Spinal cord (tissue), 10 donors: Measurements from ENCODE around the gene C9orf78. TPM values are rescaled to one million over a fixed set of nuclear protein-coding genes. Genes with fewer than 3 reads are reported as not detected.

Source experiments
- DNase-seq, 6 donors: peaks; one replicate each; pipeline versions ENCODE4 v3.0.0 to v3.0.0-alpha.2; 2013 to 2015; ENCODE audit warnings: low spot score in 6 of 6, low read depth in 4 of 6
- H3K27ac ChIP-seq: one replicate; pipeline ENCODE4 v1.5.1; 2013; ENCODE audit warnings: low read depth, low read length, control low read depth
- H3K27me3 ChIP-seq: one replicate; pipeline ENCODE4 v1.6.1; 2013; ENCODE audit warnings: low read length; ENCODE audit not compliant: control insufficient read depth, insufficient read depth
- H3K36me3 ChIP-seq: one replicate; pipeline ENCODE4 v1.6.1; 2013; ENCODE audit warnings: low read length; ENCODE audit not compliant: control insufficient read depth, insufficient read depth
- H3K4me1 ChIP-seq: one replicate; pipeline ENCODE4 v1.6.1; 2013; ENCODE audit warnings: low read length; ENCODE audit not compliant: control insufficient read depth, insufficient read depth
- H3K4me3 ChIP-seq: one replicate; pipeline ENCODE4 v1.5.1; 2013; ENCODE audit warnings: low read depth, low read length, control low read depth
- H3K9me3 ChIP-seq: one replicate; pipeline ENCODE4 v1.6.1; 2013; ENCODE audit warnings: low read length; ENCODE audit not compliant: control insufficient read depth, insufficient read depth
- WGBS: methylation state at CpG from one replicate; pipeline ENCODE4 v1.1.5; 2013; ENCODE audit warnings: missing lambda C conversion rate; ENCODE audit not compliant: insufficient coverage; 5-methylcytosine and 5-hydroxymethylcytosine counted together
- long read RNA-seq, 4 donors: transcript quantifications; one replicate each; lab custom pipeline, GENCODE V29; 2026
- polyA plus RNA-seq, 2 donors: library from polyadenylated mRNA; unstranded; fragments of 120-200 nt; gene quantifications; one replicate each; pipeline ENCODE4 v1.2.1, GENCODE V29; 2013; ENCODE audit not compliant: insufficient read length in 2 of 2
- total RNA-seq, 2 donors: library from RNA; depleted of rRNA in 1 of 2; stranded (reverse); fragments of 120-200 nt in 1 of 2; fragments of >200 nt in 1 of 2; gene quantifications; one replicate each; pipeline versions ENCODE4 v1.2.3 to v1.2.4, GENCODE V29; 2013 to 2014
- donor health status: healthy.

Gene C9orf78
- total RNA-seq = 10 to 100 TPM; 41.8 to 60.2 TPM
- polyA plus RNA-seq = 10 to 100 TPM; 78.1 to 78.2 TPM
- long read RNA-seq, donor 1, transcript C9orf78-201 (9 exons, 1,795 nt) = major isoform, 31 of 41 reads
- long read RNA-seq, donor 1, partial matches to known transcripts = 10 of 41 reads
- long read RNA-seq, donor 1, other reads (novel, unspliced or antisense) = 0 of 41 reads
- long read RNA-seq, donor 2, transcript C9orf78-201 (9 exons, 1,795 nt) = major isoform, 7 of 8 reads
- long read RNA-seq, donor 2, partial matches to known transcripts = 0 of 8 reads
- long read RNA-seq, donor 2, other reads (novel, unspliced or antisense) = 0 of 8 reads
- long read RNA-seq, donor 3, transcript C9orf78-201 (9 exons, 1,795 nt) = major isoform, 13 of 15 reads
- long read RNA-seq, donor 3, partial matches to known transcripts = 0 of 15 reads
- long read RNA-seq, donor 3, other reads (novel, unspliced or antisense) = 0 of 15 reads
- long read RNA-seq, donor 4, transcript C9orf78-201 (9 exons, 1,795 nt) = major isoform, 19 of 27 reads
- long read RNA-seq, donor 4, partial matches to known transcripts = 7 of 27 reads
- long read RNA-seq, donor 4, other reads (novel, unspliced or antisense) = 0 of 27 reads

- Histone ChIP-seq H3K27ac (peak within 1 kb of the TSS; percentile 50), H3K4me3 (peak within 1 kb of the TSS; percentile 92), H3K36me3 (peaks cover 33% of the 10 kb centered on the region), H3K9me3 (no peaks in the 10 kb centered on the region), H3K27me3 (no peaks in the 10 kb centered on the region), H3K4me1 (peaks cover 19% of the 10 kb centered on the region)
- under 1% methylated on average over 81 of the region's 81 CpGs for WGBS
- DNase-seq = peak; percentile 87 to 99 (median 96)
Measured at GRCh38 chr9:129835128-129835859, at the start of gene C9orf78, which contains the start of gene USP20. Gene C9orf78 (minus strand): TSS chr9:129835275. CDS start chr9:129835221, 54 bp downstream. Gene USP20 (plus strand): TSS chr9:129835458. CDS start chr9:129852556, 17,098 bp downstream.

DNA sequence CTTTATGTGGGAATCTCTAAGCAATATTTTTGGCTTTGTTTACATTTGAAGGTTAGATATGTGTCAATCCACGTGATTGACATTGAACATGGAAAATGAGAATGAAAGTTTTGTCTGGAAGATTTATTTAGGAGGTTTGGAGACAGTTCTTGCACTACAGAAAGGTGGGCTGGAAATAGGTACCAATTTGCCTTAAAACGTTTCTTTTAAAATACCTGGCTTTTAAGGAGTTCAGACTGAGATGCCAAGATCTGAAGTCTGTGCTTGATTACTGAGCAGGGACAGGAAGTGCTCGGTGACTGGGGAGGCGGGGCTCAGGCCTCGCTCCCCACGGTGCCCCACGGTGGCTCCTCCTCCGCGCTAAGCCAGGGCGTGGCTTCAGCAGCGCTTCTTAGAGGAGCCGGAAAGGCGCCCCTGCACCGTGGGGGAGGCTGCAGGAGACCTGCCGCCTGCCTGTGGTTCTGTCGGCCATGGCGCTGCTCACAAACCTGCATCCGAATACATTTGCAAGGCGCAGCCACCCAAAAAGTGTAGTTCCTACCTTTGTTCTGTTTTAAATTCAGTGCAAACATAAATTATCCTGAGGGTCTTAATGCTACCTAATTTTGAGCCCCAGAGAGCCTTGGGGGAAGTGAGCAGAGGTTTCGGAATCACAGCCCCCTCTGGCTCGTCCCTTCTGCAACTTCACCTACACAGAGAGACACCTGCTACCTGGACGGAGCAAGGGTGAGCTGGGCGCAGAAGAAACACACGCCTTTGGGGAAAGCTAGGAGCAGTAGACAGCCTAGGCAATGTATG is 49.3 kb upstream of the C9orf78 start:
- Histone ChIP-seq H3K4me1 (peaks cover 42% of the 10 kb centered on the region), H3K36me3 (peaks cover 40% of the 10 kb centered on the region), H3K27ac (no peak overlapping the region), H3K27me3 (no peaks in the 10 kb centered on the region), H3K9me3 (no peaks in the 10 kb centered on the region), H3K4me3 (peak overlapping the region; percentile 26)
- peak in 5 of 6 donors; percentile 36 to 91 (median 42) for DNase-seq
- WGBS = 13% methylated on average over 22 of the region's 24 CpGs

- Histone ChIP-seq H3K27me3 (no peaks in the 10 kb centered on the region), H3K4me1 (peaks cover 42% of the 10 kb centered on the region), H3K27ac (no peak overlapping the region), H3K9me3 (no peaks in the 10 kb centered on the region), H3K4me3 (no peak overlapping the region), H3K36me3 (peaks cover 23% of the 10 kb centered on the region)
- 72% methylated on average over 15 of the region's 19 CpGs for WGBS
- DNase-seq = peak in 1 of 6 donors; percentile 27
Measured at GRCh38 chr9:129881547-129882324, 46.7 kb upstream of the C9orf78 start.

DNA sequence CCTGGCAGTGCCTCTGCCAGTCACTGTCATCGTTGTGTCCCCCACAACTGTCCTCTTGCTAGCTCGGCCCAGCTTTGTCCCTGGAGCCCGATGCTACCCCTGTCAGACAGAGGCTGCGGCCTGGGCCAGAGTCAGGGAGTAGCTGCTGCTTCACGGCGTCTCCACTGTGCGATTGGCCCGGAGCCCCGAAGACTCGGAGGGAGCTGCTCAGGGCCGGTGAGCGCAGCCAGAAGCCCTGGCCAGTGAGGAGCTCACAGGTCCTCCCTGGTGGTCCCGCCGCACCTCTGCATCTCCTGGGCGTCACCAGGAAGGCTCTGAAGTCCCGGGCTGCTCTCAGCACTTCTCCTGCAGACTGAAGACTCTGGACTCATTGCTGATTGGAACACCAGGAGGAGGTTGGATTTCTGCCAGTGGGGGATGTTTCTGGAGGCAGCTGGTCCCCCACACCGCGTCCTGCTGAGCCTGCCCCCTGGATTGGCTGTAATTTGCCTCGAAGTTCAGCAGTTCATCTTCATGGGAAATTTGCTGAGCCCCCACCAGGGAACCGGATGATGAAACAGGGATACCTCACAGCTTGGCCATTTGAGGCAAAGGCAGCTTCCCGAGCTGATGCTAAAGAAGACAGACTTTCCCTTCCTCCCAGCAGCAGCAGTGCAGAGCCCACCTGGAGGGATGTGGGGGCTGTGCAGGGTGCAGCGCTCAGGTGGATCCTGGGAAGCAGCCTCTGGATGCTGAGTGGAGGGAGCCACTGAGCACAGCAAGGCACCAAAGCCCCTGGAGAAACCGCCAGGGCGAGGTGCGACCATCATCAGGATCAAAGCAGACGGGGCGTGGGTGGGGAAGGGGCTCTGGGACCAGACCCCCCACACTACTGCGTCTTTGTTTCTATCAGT is 45.8 kb upstream of the C9orf78 start:
- Histone ChIP-seq H3K36me3 (peaks cover 18% of the 10 kb centered on the region), H3K4me1 (peaks cover 36% of the 10 kb centered on the region), H3K4me3 (no peak overlapping the region), H3K9me3 (no peaks in the 10 kb centered on the region), H3K27me3 (no peaks in the 10 kb centered on the region), H3K27ac (no peak overlapping the region)
- DNase-seq = peak in 2 of 6 donors; percentile 53 to 72
- 53% methylated on average over 20 of the region's 28 CpGs for WGBS

- peaks cover 28% of the 10 kb centered on the region for H3K4me1 ChIP-seq
- H3K27ac ChIP-seq = no peak overlapping the region
- DNase-seq = no peak
- 93% methylated on average over 25 of the region's 31 CpGs for WGBS
- H3K4me3 ChIP-seq = no peak overlapping the region
- no peaks in the 10 kb centered on the region for H3K27me3 ChIP-seq
- H3K36me3 ChIP-seq = peaks cover 13% of the 10 kb centered on the region
- H3K9me3 ChIP-seq = no peaks in the 10 kb centered on the region
Measured at GRCh38 chr9:129879991-129880653, 45.0 kb upstream of the C9orf78 start.

DNA sequence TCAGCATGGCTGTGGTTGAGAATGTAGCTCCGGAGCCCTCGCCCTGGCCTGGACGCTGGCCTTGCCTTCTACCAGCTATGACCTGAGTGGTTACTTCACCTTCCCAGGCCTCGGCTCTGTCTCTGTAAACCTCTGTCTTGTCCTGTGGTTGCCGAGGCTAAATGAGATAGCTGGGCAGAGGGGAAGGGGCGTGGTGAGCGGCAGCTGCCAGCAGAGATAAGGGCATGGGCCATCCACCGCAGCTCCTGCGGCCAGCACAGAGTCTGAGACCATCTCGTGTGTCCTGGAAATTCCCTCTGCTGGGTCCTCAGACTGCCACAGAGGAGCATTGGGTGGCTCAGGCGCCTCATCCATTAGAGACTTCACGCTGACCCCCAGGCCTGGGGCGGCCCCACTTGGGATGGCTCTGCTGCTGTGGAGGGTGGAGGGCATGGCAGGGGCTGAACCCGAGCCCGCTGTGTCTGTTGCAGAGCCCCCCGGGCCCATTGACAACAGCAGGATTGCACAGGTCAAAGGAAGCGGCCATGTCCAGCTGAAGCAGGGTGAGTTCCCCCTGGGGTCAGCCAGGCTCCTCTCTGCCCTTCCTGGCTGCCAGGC is 44.1 kb upstream of the C9orf78 start:
- Histone ChIP-seq H3K27ac (no peak overlapping the region), H3K4me1 (peaks cover 19% of the 10 kb centered on the region), H3K27me3 (no peaks in the 10 kb centered on the region), H3K9me3 (no peaks in the 10 kb centered on the region), H3K4me3 (no peak overlapping the region), H3K36me3 (peaks cover 10% of the 10 kb centered on the region)
- WGBS = 96% methylated on average over 17 of the region's 17 CpGs
- DNase-seq = no peak

- peaks cover 8% of the 10 kb centered on the region for H3K36me3 ChIP-seq
- no peak overlapping the region for H3K27ac ChIP-seq
Measured at GRCh38 chr9:129878291-129878690, 43.2 kb upstream of the C9orf78 start.

More at GRCh38 chr9:129878291-129878690, 43.2 kb upstream of the C9orf78 start:
- no peak overlapping the region for H3K4me3 ChIP-seq
- H3K4me1 ChIP-seq = peaks cover 14% of the 10 kb centered on the region
- H3K9me3 ChIP-seq = no peaks in the 10 kb centered on the region
- no peaks in the 10 kb centered on the region for H3K27me3 ChIP-seq
- 91% methylated on average over 11 of the region's 11 CpGs for WGBS
- DNase-seq = no peak
